ENCODE measurements around the gene DPP7. TPM values are rescaled to one million over a fixed set of nuclear protein-coding genes. Genes with fewer than 3 reads are reported as not detected.

DPP7 gene
- total RNA-seq, 1 donor from 2014 or later: 6.1 TPM

DNA sequence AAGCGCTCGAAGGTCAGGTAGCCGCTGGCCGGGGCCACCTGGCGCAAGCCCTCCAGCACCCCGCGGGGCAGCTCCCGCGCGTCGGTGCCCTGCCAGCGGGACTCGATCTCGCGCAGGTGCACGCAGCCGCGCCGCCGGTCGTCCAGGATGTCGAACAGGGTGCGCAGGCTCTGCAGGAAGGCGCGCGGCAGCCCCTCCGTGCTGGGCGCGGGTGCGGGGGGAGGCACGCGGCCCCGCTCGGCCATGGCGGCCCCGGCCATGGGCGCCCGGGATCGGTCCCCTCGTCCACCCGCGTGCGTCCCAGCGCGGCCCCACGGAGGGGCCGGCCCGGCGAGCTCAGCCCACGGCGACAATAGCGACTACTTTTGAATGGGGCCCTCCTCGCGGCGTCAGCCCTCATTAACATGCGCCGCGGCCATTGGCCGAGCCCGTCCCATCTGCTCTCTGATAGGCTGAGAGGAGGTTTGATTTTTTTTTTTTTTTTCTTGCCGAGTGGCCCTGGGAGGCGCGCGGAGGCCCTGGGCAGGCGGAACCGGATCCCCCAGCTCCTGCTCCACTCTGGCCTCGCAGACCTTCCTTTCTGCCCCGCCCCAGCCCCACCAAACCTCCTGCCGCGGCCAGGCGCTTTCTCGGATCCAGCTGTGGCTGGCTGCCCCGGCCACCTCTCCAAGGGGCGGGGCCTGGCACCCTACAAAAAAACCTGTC, 44.2 kb downstream of the DPP7 start, which contains the start of gene SAPCD2:
SAPCD2 (minus strand) TSS at position 357 of the 705 bp plus-strand sequence; CDS start at position 260, 97 bp downstream.
- H3K4me1 Mint-ChIP-seq (ENCODE audit: unreplicated experiment): peaks cover 4% of the 10 kb centered on the region
- no peaks in the 10 kb centered on the region for H3K36me3 Mint-ChIP-seq (ENCODE audit: low read depth, unreplicated experiment)
- TF ChIP-seq, protein P1, sequence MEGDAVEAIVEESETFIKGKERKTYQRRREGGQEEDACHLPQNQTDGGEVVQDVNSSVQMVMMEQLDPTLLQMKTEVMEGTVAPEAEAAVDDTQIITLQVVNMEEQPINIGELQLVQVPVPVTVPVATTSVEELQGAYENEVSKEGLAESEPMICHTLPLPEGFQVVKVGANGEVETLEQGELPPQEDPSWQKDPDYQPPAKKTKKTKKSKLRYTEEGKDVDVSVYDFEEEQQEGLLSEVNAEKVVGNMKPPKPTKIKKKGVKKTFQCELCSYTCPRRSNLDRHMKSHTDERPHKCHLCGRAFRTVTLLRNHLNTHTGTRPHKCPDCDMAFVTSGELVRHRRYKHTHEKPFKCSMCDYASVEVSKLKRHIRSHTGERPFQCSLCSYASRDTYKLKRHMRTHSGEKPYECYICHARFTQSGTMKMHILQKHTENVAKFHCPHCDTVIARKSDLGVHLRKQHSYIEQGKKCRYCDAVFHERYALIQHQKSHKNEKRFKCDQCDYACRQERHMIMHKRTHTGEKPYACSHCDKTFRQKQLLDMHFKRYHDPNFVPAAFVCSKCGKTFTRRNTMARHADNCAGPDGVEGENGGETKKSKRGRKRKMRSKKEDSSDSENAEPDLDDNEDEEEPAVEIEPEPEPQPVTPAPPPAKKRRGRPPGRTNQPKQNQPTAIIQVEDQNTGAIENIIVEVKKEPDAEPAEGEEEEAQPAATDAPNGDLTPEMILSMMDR (IDR thresholded peaks at IDR 0.05; ENCODE audit: unreplicated experiment): no peak
- H3K27me3 Mint-ChIP-seq (ENCODE audit: unreplicated experiment): peaks cover 18% of the 10 kb centered on the region
- peak; percentile 74 for DNase-seq (ENCODE audit: low spot score)
- no peak within 1 kb of the TSS for H3K27ac Mint-ChIP-seq (ENCODE audit: unreplicated experiment)
- peak within 1 kb of the TSS; percentile 56 for H3K4me3 Mint-ChIP-seq (ENCODE audit: unreplicated experiment)
- no peaks in the 10 kb centered on the region for H3K9me3 Mint-ChIP-seq (ENCODE audit: unreplicated experiment)

DNA sequence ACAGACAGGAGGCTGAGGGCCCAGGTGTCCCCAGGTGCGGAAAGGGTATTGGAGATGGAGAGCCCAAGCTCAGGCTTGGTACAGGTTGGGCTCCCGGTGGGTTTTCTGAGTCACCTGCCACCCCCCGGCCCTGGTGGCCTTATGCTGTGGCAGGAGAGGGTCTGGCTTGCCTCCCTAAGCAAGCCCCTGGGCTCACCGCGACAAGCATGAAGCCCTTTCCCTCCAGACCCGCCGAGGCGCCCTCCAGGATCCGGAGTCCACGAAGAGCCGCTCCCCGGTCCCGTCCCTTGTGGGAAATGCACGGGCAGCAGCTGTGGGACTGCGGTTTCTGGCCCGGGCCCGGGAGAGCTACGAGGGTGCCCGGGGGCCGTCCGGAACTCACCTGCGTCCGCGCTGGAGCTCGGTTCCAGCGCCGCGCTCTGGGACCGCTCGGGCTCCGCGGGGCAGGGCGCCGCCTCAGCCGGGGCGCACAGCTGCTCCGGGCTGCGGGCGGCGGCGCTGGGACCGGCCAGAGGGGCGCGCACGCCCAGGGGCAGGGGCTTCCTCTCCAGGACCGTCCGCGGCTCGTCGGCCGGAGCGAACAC, 44.9 kb downstream of the DPP7 start:
- Mint-ChIP-seq H3K9me3 (ENCODE audit: unreplicated experiment) (no peaks in the 10 kb centered on the region), H3K27me3 (ENCODE audit: unreplicated experiment) (peaks cover 17% of the 10 kb centered on the region), H3K27ac (ENCODE audit: unreplicated experiment) (no peak overlapping the region), H3K36me3 (ENCODE audit: low read depth, unreplicated experiment) (no peaks in the 10 kb centered on the region), H3K4me3 (ENCODE audit: unreplicated experiment) (no peak overlapping the region), H3K4me1 (ENCODE audit: unreplicated experiment) (peaks cover 4% of the 10 kb centered on the region)
- TF ChIP-seq, protein P1 (IDR thresholded peaks at IDR 0.05; ENCODE audit: unreplicated experiment): no peak
- peak; percentile 38 for DNase-seq (ENCODE audit: low spot score)

- TF ChIP-seq, protein P1 (IDR thresholded peaks at IDR 0.05; ENCODE audit: unreplicated experiment): no peak
- Mint-ChIP-seq H3K4me1 (ENCODE audit: unreplicated experiment) (peaks cover 4% of the 10 kb centered on the region), H3K36me3 (ENCODE audit: low read depth, unreplicated experiment) (no peaks in the 10 kb centered on the region), H3K4me3 (ENCODE audit: unreplicated experiment) (no peak overlapping the region), H3K27me3 (ENCODE audit: unreplicated experiment) (peaks cover 13% of the 10 kb centered on the region), H3K9me3 (ENCODE audit: unreplicated experiment) (no peaks in the 10 kb centered on the region), H3K27ac (ENCODE audit: unreplicated experiment) (no peak overlapping the region)
- no peak for DNase-seq (ENCODE audit: low spot score)
Measured at GRCh38 chr9:137068539-137069507, 45.7 kb downstream of the DPP7 start.

GRCh38 chr9:137067860-137068538, 46.5 kb downstream of the DPP7 start:
- Mint-ChIP-seq H3K36me3 (ENCODE audit: low read depth, unreplicated experiment) (no peaks in the 10 kb centered on the region), H3K4me1 (ENCODE audit: unreplicated experiment) (peaks cover 4% of the 10 kb centered on the region), H3K27ac (ENCODE audit: unreplicated experiment) (no peak overlapping the region), H3K27me3 (ENCODE audit: unreplicated experiment) (peaks cover 11% of the 10 kb centered on the region), H3K9me3 (ENCODE audit: unreplicated experiment) (no peaks in the 10 kb centered on the region), H3K4me3 (ENCODE audit: unreplicated experiment) (no peak overlapping the region)
- TF ChIP-seq, protein P1 (IDR thresholded peaks at IDR 0.05; ENCODE audit: unreplicated experiment): peak; percentile 78
- peak; percentile 87 for DNase-seq (ENCODE audit: low spot score)
